ENCODE measurements around the gene ASPRV1. TPM values are rescaled to one million over a fixed set of nuclear protein-coding genes. Genes with fewer than 3 reads are reported as not detected.

Gene ASPRV1
- total RNA-seq, 1 donor from 2014 or later: 4.3 TPM

- no peak overlapping the region for H3K27ac ChIP-seq
- DNase-seq (ENCODE audit: low spot score in 2 of 2): no peak
- no peak overlapping the region for H3K4me3 ChIP-seq
- intact Hi-C loops (cut with DNase I): no loop called here
- no peaks in the 10 kb centered on the region for H3K27me3 ChIP-seq
- H3K4me1 ChIP-seq: peaks cover 4 to 30% of the 10 kb centered on the region in 2 donors
- H3K9me3 ChIP-seq: no peaks in the 10 kb centered on the region
- no peak for TF ChIP-seq CTCF (IDR thresholded peaks at IDR 0.05)
- H3K36me3 ChIP-seq: peaks cover 56 to 64% of the 10 kb centered on the region in 2 donors
These were observed 24.5 kb downstream of the ASPRV1 start for GRCh38 chr2:69936906-69937305.

GRCh38 chr2:69935011-69935410 lies 26.4 kb downstream of the ASPRV1 start:
- Histone ChIP-seq H3K4me3 (no peak overlapping the region), H3K27me3 (no peaks in the 10 kb centered on the region), H3K4me1 (peaks cover 4 to 33% of the 10 kb centered on the region in 2 donors), H3K36me3 (peaks cover 47 to 48% of the 10 kb centered on the region in 2 donors), H3K27ac (peak overlapping the region; percentile 72 to 76), H3K9me3 (no peaks in the 10 kb centered on the region)
- intact Hi-C loops (cut with DNase I): no loop called here
- TF ChIP-seq CTCF (IDR thresholded peaks at IDR 0.05): no peak
- no peak for DNase-seq (ENCODE audit: low spot score in 2 of 2)

- Histone ChIP-seq H3K4me3 (no peak overlapping the region), H3K4me1 (peaks cover 4 to 33% of the 10 kb centered on the region in 2 donors), H3K27me3 (no peaks in the 10 kb centered on the region), H3K27ac (peak overlapping the region; percentile 72 to 76), H3K36me3 (peaks cover 43 to 44% of the 10 kb centered on the region in 2 donors), H3K9me3 (no peaks in the 10 kb centered on the region)
- intact Hi-C loops (cut with DNase I): no loop called here
- no peak for DNase-seq (ENCODE audit: low spot score in 2 of 2)
- no peak for TF ChIP-seq CTCF (IDR thresholded peaks at IDR 0.05)
These were observed 26.9 kb downstream of the ASPRV1 start for GRCh38 chr2:69934614-69934908.

GRCh38 chr2:69933839-69934613 lies 27.4 kb downstream of the ASPRV1 start:
- DNase-seq (ENCODE audit: low spot score in 2 of 2): no peak
- intact Hi-C loops (cut with DNase I): no loop called here
- Histone ChIP-seq H3K9me3 (no peaks in the 10 kb centered on the region), H3K4me3 (no peak overlapping the region), H3K27ac (peak overlapping the region; percentile 72 to 76), H3K4me1 (peaks cover 4 to 33% of the 10 kb centered on the region in 2 donors), H3K27me3 (no peaks in the 10 kb centered on the region), H3K36me3 (peaks cover 39% of the 10 kb centered on the region in 2 donors)
- TF ChIP-seq CTCF (IDR thresholded peaks at IDR 0.05): no peak

GRCh38 chr2:69933254-69933828 lies 28.1 kb downstream of the ASPRV1 start:
- DNase-seq (ENCODE audit: low spot score in 2 of 2): no peak
- no peak for TF ChIP-seq CTCF (IDR thresholded peaks at IDR 0.05)
- peaks cover 4 to 33% of the 10 kb centered on the region in 2 donors for H3K4me1 ChIP-seq
- H3K4me3 ChIP-seq: no peak overlapping the region
- H3K36me3 ChIP-seq: peaks cover 32 to 37% of the 10 kb centered on the region in 2 donors
- peak overlapping the region; percentile 72 to 76 for H3K27ac ChIP-seq
- intact Hi-C loops (cut with DNase I): no loop called here
- H3K9me3 ChIP-seq: no peaks in the 10 kb centered on the region
- no peaks in the 10 kb centered on the region for H3K27me3 ChIP-seq

Measured in ascending aorta (tissue), 2 donors.